Measurements from ENCODE around the gene WASF2. TPM values are rescaled to one million over a fixed set of nuclear protein-coding genes. Genes with fewer than 3 reads are reported as not detected.

WASF2 gene
- total and polyA plus RNA-seq, 2 of the 8 experiments (the other 6 are each of a cell fraction or from before 2014, with no cell fraction given), result 32.1 to 86.6 TPM

- Histone ChIP-seq H3K27ac (ENCODE audit: low read depth, low read length) (no peak overlapping the region), H3K56ac (replicated peaks; ENCODE audit: insufficient read length, low read depth, low read length) (no peak overlapping the region), H2BK15ac (ENCODE audit: low read length) (peak overlapping the region; percentile 65; the same call in 1 of the 2 replicates), H3K36me3 (ENCODE audit: control insufficient read depth in 2 of 4, insufficient read depth in 4 of 4, low read length in 3 of 4) (no peaks in the 10 kb centered on the region), H3K79me1 (ENCODE audit: low read depth, low read length) (peaks cover 2% of the 10 kb centered on the region; the same call in 1 of the 2 replicates), H4K5ac (ENCODE audit: insufficient read length, low read depth, low read length) (no peak overlapping the region), H2BK20ac (ENCODE audit: low read length) (0 out of 2 replicates have a peak overlapping the region, but pooled peaks have one; percentile 57), H4K20me1 (replicated peaks in 1 of 2; ENCODE audit: control insufficient read depth in 1 of 2, insufficient read depth in 2 of 2, low read length in 2 of 2) (peaks cover 1 to 9% of the 10 kb centered on the region in 2 experiments), H3K14ac (ENCODE audit: insufficient read length) (no peak overlapping the region), H2BK120ac (replicated peaks; ENCODE audit: low read depth, low read length) (no peak overlapping the region), H3K27me3 (replicated peaks in 1 of 4; ENCODE audit: control insufficient read depth in 3 of 4, extremely low read depth in 1 of 4, insufficient read depth in 3 of 4, low read length in 3 of 4) (no peaks in the 10 kb centered on the region), H4K8ac (ENCODE audit: extremely low read depth, insufficient read depth, low read length) (no peak overlapping the region), H3K4me2 (ENCODE audit: insufficient read depth in 1 of 2, low read depth in 2 of 2, low read length in 2 of 2) (no peak overlapping the region), H3K23me2 (ENCODE audit: low read depth, low read length) (no peaks in the 10 kb centered on the region), H3K79me2 (ENCODE audit: control insufficient read depth in 1 of 2, insufficient read depth in 2 of 2, low read length in 2 of 2) (no peaks in the 10 kb centered on the region), H3K18ac (ENCODE audit: extremely low read depth, low read length) (no peak overlapping the region), H3K9ac (replicated peaks in 1 of 4; ENCODE audit: extremely low read depth in 1 of 4, low read depth in 3 of 4, low read length in 3 of 4) (no peak overlapping the region), H2BK5ac (ENCODE audit: low read depth, low read length) (no peak overlapping the region), H3K4me3 (ENCODE audit: extremely low read depth in 1 of 4, insufficient read depth in 2 of 4, low read depth in 3 of 4, low read length in 4 of 4) (no peak overlapping the region), H4K91ac (replicated peaks; ENCODE audit: insufficient read length, low read length) (no peak overlapping the region), H2BK12ac (ENCODE audit: low read depth, low read length) (no peak overlapping the region), H2AK5ac (ENCODE audit: low read depth, low read length) (no peak overlapping the region), H3K9me3 (ENCODE audit: insufficient read depth in 2 of 2, low read depth in 1 of 2, low read length in 1 of 2) (no peaks in the 10 kb centered on the region), H2AFZ (ENCODE audit: low read length) (no peak overlapping the region), H3K23ac (ENCODE audit: insufficient read length) (no peak overlapping the region), H3K4me1 (replicated peaks in 1 of 4; ENCODE audit: control insufficient read depth in 3 of 4, insufficient read depth in 4 of 4, low read length in 3 of 4) (peaks cover 12 to 29% (median 20%) of the 10 kb centered on the region in 4 experiments), H3K4ac (replicated peaks; ENCODE audit: insufficient read length, low read depth, low read length) (no peak overlapping the region)
- ChIA-PET POLR2A (ENCODE audit: partially characterized antibody) (interaction anchor here (1.0 to 2.2 kb wide), 4 partner anchors 10 to 72 kb away, joined by 3 to 7 read pairs (median 4); no protein-coding TSS in a partner anchor), CTCF (ENCODE audit: partially characterized antibody) (interaction anchor here (1.0 to 56.1 kb wide), 6 partner anchors 9 to 122 kb away, joined by 3 to 1807 read pairs (median 434); partner anchors contain the start of gene AHDC1)
- FAIRE-seq (no peak), DNase-seq (ENCODE audit: low read depth in 1 of 2, low spot score in 2 of 2) (no peak)
- WGBS, 2 experiments (ENCODE audit: extremely low coverage in 1 of 2, insufficient coverage in 1 of 2, insufficient read length in 1 of 2, insufficient replicate concordance in 2 of 2, low coverage in 1 of 2, low lambda C conversion rate in 2 of 2, missing lambda C conversion rate in 1 of 2), result 93% methylated on average over 2 of the region's 2 CpGs; no CpG with 5 or more reads in 1 of the 2 experiments
- TF ChIP-seq BACH1 (IDR thresholded peaks at IDR 0.05; ENCODE audit: low read length) (no peak), CHD1 (IDR thresholded peaks at IDR 0.05; ENCODE audit: low read depth, low read length) (no peak), ASH2L (IDR thresholded peaks at IDR 0.05; ENCODE audit: low read length) (no peak), JUN (IDR thresholded peaks at IDR 0.05; ENCODE audit: low read depth, low read length) (no peak), RNF2 (IDR thresholded peaks at IDR 0.05; ENCODE audit: borderline replicate concordance, low read depth, low read length, missing control alignments, poor library complexity, severe bottlenecking) (no peak), EZH2 (IDR thresholded peaks at IDR 0.05; ENCODE audit: low read depth, low read length, severe bottlenecking) (no peak), GABPA (IDR thresholded peaks at IDR 0.05; ENCODE audit: borderline replicate concordance, insufficient read depth, low read length) (no peak), NANOG (IDR thresholded peaks at IDR 0.05; ENCODE audit: insufficient read depth, low read depth, low read length, poor library complexity, severe bottlenecking) (no peak), RBBP5 (IDR thresholded peaks at IDR 0.05; ENCODE audit: borderline replicate concordance, low read depth, low read length) (no peak), ATF3 (IDR thresholded peaks at IDR 0.05; ENCODE audit: insufficient read depth, low read depth, low read length) (no peak), USF2 (IDR thresholded peaks at IDR 0.05; ENCODE audit: low read length) (no peak)
Observed at GRCh38 chr1:27535386-27535785, 45.4 kb upstream of the WASF2 start.

Measured in H1 (cell line).